Activated gamma-delta T cell (primary cell): ENCODE measurements around the gene NME1.
"Not testable (repeated sequence)": the region's sequence is repeated elsewhere in the genome, so short reads cannot be mapped to it uniquely, and the experiment has no call there.

Experiments used
- DNase-seq: peaks from one replicate; lab custom pipeline; 2025; lab: John Stamatoyannopoulos, UW
- total RNA-seq, 2 donors: gene quantifications; one replicate each; lab custom pipeline; 2026; lab: John Stamatoyannopoulos, UW

The NME1 gene
- total RNA-seq, result 5.7 to 7.1 reads per million in 2 donors

DNA sequence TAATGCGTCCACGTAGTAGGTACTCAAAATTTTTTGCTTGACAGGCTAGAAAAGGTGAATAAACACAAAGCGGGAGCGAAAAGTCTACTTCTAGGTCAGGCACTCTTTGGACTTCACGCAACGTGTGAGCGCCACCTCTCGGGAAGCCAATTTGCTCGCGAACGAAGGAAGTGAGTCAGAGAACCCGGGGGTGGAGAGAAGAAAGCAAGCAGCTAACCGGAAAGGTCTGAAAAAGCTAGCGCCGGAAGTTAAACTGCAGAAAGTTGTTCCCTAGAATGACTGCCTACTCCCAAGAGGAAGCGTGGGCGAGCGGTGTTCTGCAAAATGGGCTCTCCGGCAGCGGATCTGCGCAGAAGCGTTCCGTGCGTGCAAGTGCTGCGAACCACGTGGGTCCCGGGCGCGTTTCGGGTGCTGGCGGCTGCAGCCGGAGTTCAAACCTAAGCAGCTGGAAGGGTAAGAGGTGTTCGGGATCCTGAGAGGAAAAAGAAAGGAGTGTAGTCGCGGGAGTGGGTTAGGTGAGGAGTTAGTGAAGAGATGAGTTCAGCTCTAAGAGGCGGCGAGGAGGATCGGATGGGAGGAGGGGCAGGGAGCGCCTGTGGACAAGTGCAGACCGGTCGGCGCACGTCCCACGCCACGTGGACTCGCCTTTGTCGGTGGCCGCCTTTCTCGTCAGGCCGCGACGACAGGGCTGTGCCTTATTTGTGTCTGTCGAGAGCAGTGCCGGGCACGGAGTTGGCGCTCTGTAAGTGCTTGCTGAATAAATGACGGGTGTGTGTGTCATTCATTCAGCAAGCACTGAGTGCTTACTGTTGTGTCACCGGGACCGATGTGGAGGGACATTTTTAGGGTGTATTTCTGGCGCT is at the start of gene NME1:
Gene NME1, plus strand, starts transcription at position 350 of the 863 bp plus-strand sequence. CDS start 2,096 bp downstream, outside the sequence.
- peak; percentile 85 for DNase-seq

GRCh38 chr17:51107778-51108177 is 45.6 kb upstream of the NME1 start:
- DNase-seq, result no peak

GRCh38 chr17:51112303-51113222 is 40.8 kb upstream of the NME1 start:
- DNase-seq, result not testable (repeated sequence)

DNA sequence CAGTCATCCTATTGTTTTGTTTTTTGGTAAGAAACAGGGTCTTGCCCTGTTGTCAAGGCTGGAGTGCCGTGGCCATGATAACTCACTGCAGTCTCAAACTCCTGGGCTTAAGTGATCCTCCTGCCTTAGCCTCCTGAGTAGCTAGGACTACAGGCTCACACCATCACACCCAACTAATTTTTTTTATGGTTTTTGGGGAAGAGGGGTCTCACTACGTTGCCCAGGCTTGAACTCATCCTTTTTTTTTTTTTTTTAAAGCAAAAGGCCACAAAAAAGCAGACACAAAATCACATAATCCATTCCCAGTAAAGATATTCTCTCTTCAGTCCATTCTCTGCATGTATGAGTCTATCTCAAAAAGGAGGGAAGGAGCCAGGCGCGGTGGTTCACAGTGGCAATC is 38.2 kb upstream of the NME1 start:
- no peak for DNase-seq

- DNase-seq, result no peak
Observed at GRCh38 chr17:51118330-51119195, 34.8 kb upstream of the NME1 start.

GRCh38 chr17:51119415-51120356 is 33.7 kb upstream of the NME1 start:
- DNase-seq, result no peak

DNA sequence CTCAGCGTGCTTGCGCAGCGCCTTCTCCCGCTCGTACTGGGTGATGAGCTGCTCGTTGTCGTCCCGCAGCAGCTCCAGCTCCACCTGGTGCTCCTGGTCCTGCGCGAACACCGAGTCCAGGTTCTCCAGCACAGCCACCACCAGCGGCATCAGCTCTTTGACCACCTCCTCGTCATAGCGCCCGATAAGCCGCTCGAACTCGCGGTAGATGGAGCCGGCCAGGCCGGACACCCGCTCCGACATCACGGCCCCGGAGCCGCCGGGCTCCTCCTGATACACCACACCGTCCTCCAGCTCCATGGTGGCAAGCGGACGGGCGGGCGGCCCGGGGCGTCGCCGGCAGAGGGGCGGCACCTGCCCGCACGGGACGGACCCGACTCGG is 33.0 kb upstream of the NME1 start:
- peak; percentile 41 for DNase-seq

- DNase-seq, result peak; percentile 86
Observed at GRCh38 chr17:51120739-51121619, 32.4 kb upstream of the NME1 start, which contains the start of gene SPAG9. SPAG9 (minus strand) TSS chr17:51120868; CDS start chr17:51120656, 212 bp downstream.

DNA sequence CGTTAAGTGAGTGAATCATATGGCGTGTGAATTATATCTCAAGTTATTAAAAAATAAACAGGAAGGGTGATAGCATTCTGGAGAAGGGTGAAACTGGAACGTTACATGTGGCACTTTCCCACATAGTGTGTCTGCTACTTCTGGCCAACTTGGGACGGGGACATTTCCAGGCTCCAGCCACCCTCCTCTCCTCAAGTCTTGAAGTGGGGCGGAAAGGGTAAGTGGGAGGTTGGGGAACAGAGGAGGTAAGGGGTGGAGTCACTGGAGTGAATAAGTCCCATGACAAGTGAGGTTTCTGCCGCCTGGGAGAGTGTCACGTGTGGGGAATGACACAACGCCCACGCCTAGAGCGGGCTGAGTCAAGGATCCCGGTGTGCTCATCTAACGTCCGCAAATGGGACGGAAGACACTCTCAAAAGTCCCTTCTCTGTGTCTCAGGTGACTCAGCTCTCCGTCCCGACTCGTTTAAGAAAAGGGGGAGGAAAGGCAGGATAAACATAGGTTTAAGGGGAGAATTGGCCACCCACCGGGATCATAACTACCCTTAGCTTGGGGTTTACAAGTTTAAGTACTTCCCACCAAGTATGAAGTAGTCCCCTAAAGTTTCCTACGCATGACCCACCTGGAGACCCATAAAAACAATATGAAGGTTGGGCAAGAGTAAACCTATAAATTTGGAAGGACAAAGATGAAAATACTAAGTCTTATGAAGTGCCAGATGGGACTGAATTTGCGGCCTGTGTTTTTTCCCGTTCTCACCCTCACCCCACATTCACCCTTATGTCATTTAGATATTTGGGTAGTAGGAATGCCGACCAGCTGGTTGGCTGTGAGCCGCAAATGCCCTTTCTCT is 31.5 kb upstream of the NME1 start:
- DNase-seq, result peak; percentile 16

GRCh38 chr17:51122473-51123115 is 30.8 kb upstream of the NME1 start:
- DNase-seq, result not testable (repeated sequence)

- DNase-seq, result no peak
Observed at GRCh38 chr17:51124640-51125503, 28.5 kb upstream of the NME1 start.

GRCh38 chr17:51128076-51128475 is 25.3 kb upstream of the NME1 start:
- DNase-seq, result no peak

GRCh38 chr17:51132964-51133319 is 20.4 kb upstream of the NME1 start:
- DNase-seq, result no peak

DNA sequence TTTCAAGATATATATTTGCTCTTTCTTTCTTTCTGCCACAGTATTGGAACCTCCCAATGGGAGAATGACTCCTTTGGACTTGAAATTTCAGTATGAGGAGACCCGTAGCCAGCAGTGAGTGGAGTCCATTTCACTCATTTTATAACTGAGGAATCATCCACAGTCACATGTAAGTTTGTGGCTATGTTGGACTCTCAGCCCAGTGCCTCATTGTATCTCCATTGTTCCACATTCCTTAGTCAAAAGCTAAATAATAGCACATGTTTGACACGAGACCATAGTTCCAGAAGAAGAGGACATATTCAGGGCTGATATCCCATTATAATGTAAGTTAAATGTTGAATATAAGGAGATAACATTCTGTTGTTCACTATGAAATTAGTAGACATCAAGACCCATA is 20.0 kb upstream of the NME1 start:
- DNase-seq, result no peak

- no peak for DNase-seq
Observed at GRCh38 chr17:51135956-51136355, 17.4 kb upstream of the NME1 start.

DNA sequence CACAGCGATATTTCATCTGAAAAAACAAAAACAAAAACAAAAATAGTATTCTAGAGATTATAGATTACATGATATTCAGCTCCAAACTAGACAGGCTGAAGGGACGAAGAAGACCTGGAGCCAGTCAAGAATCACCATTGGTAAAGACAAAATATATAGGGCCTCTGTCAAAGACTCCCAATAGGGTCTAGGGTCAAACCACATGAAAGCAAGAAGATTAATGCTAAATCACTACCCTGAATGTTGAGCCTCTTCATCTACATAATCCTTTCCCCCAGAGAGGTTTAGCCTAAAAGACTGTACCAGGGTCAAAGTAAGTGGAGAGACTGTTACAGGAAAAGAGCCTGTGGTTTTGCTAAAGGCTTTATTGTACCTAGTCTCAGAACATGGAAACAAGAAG is 10.8 kb upstream of the NME1 start:
- DNase-seq, result no peak
